ENCODE measurements around the gene C22orf23. TPM values are rescaled to one million over a fixed set of nuclear protein-coding genes. Genes with fewer than 3 reads are reported as not detected.

C22orf23 gene
- polyA plus RNA-seq, 1 donor (not counting 4 experiments of a cell fraction or from before 2014, with no cell fraction given), result not detected

GRCh38 chr22:37930952-37931440 is 22.4 kb downstream of the C22orf23 start:
- peaks cover 5% of the 10 kb centered on the region for H3K9me1 ChIP-seq (ENCODE audit: control insufficient read depth, extremely low read depth, insufficient read depth, low read length)
- H3K4me3 ChIP-seq (ENCODE audit: control insufficient read depth in 2 of 3, extremely low read depth in 1 of 3, insufficient read depth in 2 of 3, low read depth in 1 of 3, low read length in 3 of 3), result no peak overlapping the region
- H3K4me2 ChIP-seq (ENCODE audit: control insufficient read depth, extremely low read depth, insufficient read depth, low read depth, low read length), result no peak overlapping the region
- no peak for TF ChIP-seq CTCF (optimal IDR thresholded peaks at IDR 0.05 in 1 of 3, IDR thresholded peaks at IDR 0.05 in 1 of 3, conservative IDR thresholded peaks at IDR 0.05 in 1 of 3; ENCODE audit: extremely low read depth in 1 of 3, insufficient read depth in 2 of 3, low read length in 3 of 3)
- TF ChIP-seq EZH2 (IDR thresholded peaks at IDR 0.05; ENCODE audit: low read length), result no peak
- H4K20me1 ChIP-seq (ENCODE audit: control insufficient read depth, extremely low read depth, insufficient read depth, low read length), result peaks cover 41% of the 10 kb centered on the region
- no peak overlapping the region for H2AFZ ChIP-seq (ENCODE audit: control insufficient read depth, low read length)
- peaks cover 51 to 61% of the 10 kb centered on the region in 2 experiments for H3K36me3 ChIP-seq (ENCODE audit: control insufficient read depth in 2 of 2, extremely low read depth in 1 of 2, insufficient read depth in 2 of 2, low read length in 2 of 2)
- H3K79me2 ChIP-seq (ENCODE audit: control insufficient read depth, insufficient read depth, low read length), result peaks cover 44% of the 10 kb centered on the region
- H3K4me1 ChIP-seq (ENCODE audit: control insufficient read depth, extremely low read depth, insufficient read depth, low read length), result peaks cover 21% of the 10 kb centered on the region
- FAIRE-seq (no peak), DNase-seq (ENCODE audit: low read depth, low spot score) (no peak)
- dilution Hi-C loops (cut with MboI; ENCODE audit: extremely low pct_ligation_motif_present, low sequenced_read_pairs), result no loop called here
- H3K9ac ChIP-seq (ENCODE audit: control insufficient read depth, extremely low read depth, insufficient read depth, low read length), result no peak overlapping the region
- no peaks in the 10 kb centered on the region for H3K27me3 ChIP-seq (ENCODE audit: control insufficient read depth, extremely low read depth, insufficient read depth, low read length)
- no peaks in the 10 kb centered on the region for H3K9me3 ChIP-seq (ENCODE audit: control insufficient read depth, low read depth, low read length)
- no peak overlapping the region for H3K27ac ChIP-seq (ENCODE audit: control insufficient read depth, insufficient read depth, low read length)

GRCh38 chr22:37930270-37930951 is 23.0 kb downstream of the C22orf23 start:
- Histone ChIP-seq H3K4me2 (ENCODE audit: control insufficient read depth, extremely low read depth, insufficient read depth, low read depth, low read length) (no peak overlapping the region), H3K9me3 (ENCODE audit: control insufficient read depth, low read depth, low read length) (no peaks in the 10 kb centered on the region), H3K27ac (ENCODE audit: control insufficient read depth, insufficient read depth, low read length) (no peak overlapping the region), H3K9ac (ENCODE audit: control insufficient read depth, extremely low read depth, insufficient read depth, low read length) (no peak overlapping the region), H3K79me2 (ENCODE audit: control insufficient read depth, insufficient read depth, low read length) (peaks cover 49% of the 10 kb centered on the region), H3K4me1 (ENCODE audit: control insufficient read depth, extremely low read depth, insufficient read depth, low read length) (peaks cover 21% of the 10 kb centered on the region), H3K36me3 (ENCODE audit: control insufficient read depth in 2 of 2, extremely low read depth in 1 of 2, insufficient read depth in 2 of 2, low read length in 2 of 2) (peaks cover 55 to 64% of the 10 kb centered on the region in 2 experiments), H3K27me3 (ENCODE audit: control insufficient read depth, extremely low read depth, insufficient read depth, low read length) (no peaks in the 10 kb centered on the region), H3K9me1 (ENCODE audit: control insufficient read depth, extremely low read depth, insufficient read depth, low read length) (peaks cover 5% of the 10 kb centered on the region), H2AFZ (ENCODE audit: control insufficient read depth, low read length) (no peak overlapping the region), H3K4me3 (ENCODE audit: control insufficient read depth in 2 of 3, extremely low read depth in 1 of 3, insufficient read depth in 2 of 3, low read depth in 1 of 3, low read length in 3 of 3) (no peak overlapping the region), H4K20me1 (ENCODE audit: control insufficient read depth, extremely low read depth, insufficient read depth, low read length) (peaks cover 41% of the 10 kb centered on the region)
- DNase-seq (ENCODE audit: low read depth, low spot score) (no peak), FAIRE-seq (no peak)
- dilution Hi-C loops (cut with MboI; ENCODE audit: extremely low pct_ligation_motif_present, low sequenced_read_pairs), result no loop called here
- TF ChIP-seq EZH2 (IDR thresholded peaks at IDR 0.05; ENCODE audit: low read length) (no peak), CTCF (optimal IDR thresholded peaks at IDR 0.05 in 1 of 3, IDR thresholded peaks at IDR 0.05 in 1 of 3, conservative IDR thresholded peaks at IDR 0.05 in 1 of 3; ENCODE audit: extremely low read depth in 1 of 3, insufficient read depth in 2 of 3, low read length in 3 of 3) (peak; percentile 23 to 70 (median 40))
